ENCODE data around the gene EXOC4. TPM values are rescaled to one million over a fixed set of nuclear protein-coding genes. Genes with fewer than 3 reads are reported as not detected.

The EXOC4 gene
- polyA plus RNA-seq, 2 donors: 11.1 to 19.0 TPM

GRCh38 chr7:133650487-133651300, 397.8 kb downstream of the EXOC4 start:
- H3K36me3 ChIP-seq (ENCODE audit: control insufficient read depth in 2 of 2, insufficient read depth in 2 of 2, low read length in 1 of 2): no peaks in the 10 kb centered on the region
- H3K9me3 ChIP-seq (ENCODE audit: control insufficient read depth in 2 of 2, insufficient read depth in 1 of 2, low read depth in 1 of 2, low read length in 1 of 2): no peaks in the 10 kb centered on the region
- 80 to 84% methylated on average over 5 of the region's 5 CpGs for WGBS, 2 donors
- no peaks in the 10 kb centered on the region for H3K27me3 ChIP-seq (ENCODE audit: control insufficient read depth in 1 of 2, insufficient read depth in 2 of 2, low read length in 2 of 2)
- H3K27ac ChIP-seq (ENCODE audit: low read depth in 2 of 2, low read length in 1 of 2): no peak overlapping the region
- H3K4me3 ChIP-seq (ENCODE audit: low read depth in 1 of 2, low read length in 2 of 2): no peak overlapping the region
- no peaks in the 10 kb centered on the region for H3K4me1 ChIP-seq (ENCODE audit: control insufficient read depth in 2 of 2, insufficient read depth in 2 of 2, low read length in 1 of 2)

- no peak overlapping the region for H3K27ac ChIP-seq (ENCODE audit: low read depth in 2 of 2, low read length in 1 of 2)
- 89 to 90% methylated on average over 3 of the region's 3 CpGs for WGBS, 2 donors
- no peaks in the 10 kb centered on the region for H3K9me3 ChIP-seq (ENCODE audit: control insufficient read depth in 2 of 2, insufficient read depth in 1 of 2, low read depth in 1 of 2, low read length in 1 of 2)
- H3K4me3 ChIP-seq (ENCODE audit: low read depth in 1 of 2, low read length in 2 of 2): no peak overlapping the region
- H3K4me1 ChIP-seq (ENCODE audit: control insufficient read depth in 2 of 2, insufficient read depth in 2 of 2, low read length in 1 of 2): no peaks in the 10 kb centered on the region
- no peaks in the 10 kb centered on the region for H3K27me3 ChIP-seq (ENCODE audit: control insufficient read depth in 1 of 2, insufficient read depth in 2 of 2, low read length in 2 of 2)
- no peaks in the 10 kb centered on the region for H3K36me3 ChIP-seq (ENCODE audit: control insufficient read depth in 2 of 2, insufficient read depth in 2 of 2, low read length in 1 of 2)
These were observed 399.7 kb downstream of the EXOC4 start for GRCh38 chr7:133652547-133652946.

- Histone ChIP-seq H3K27ac (ENCODE audit: low read depth in 2 of 2, low read length in 1 of 2) (no peak overlapping the region), H3K4me1 (ENCODE audit: control insufficient read depth in 2 of 2, insufficient read depth in 2 of 2, low read length in 1 of 2) (no peaks in the 10 kb centered on the region), H3K4me3 (ENCODE audit: low read depth in 1 of 2, low read length in 2 of 2) (no peak overlapping the region), H3K9me3 (ENCODE audit: control insufficient read depth in 2 of 2, insufficient read depth in 1 of 2, low read depth in 1 of 2, low read length in 1 of 2) (no peaks in the 10 kb centered on the region), H3K36me3 (ENCODE audit: control insufficient read depth in 2 of 2, insufficient read depth in 2 of 2, low read length in 1 of 2) (no peaks in the 10 kb centered on the region), H3K27me3 (ENCODE audit: control insufficient read depth in 1 of 2, insufficient read depth in 2 of 2, low read length in 2 of 2) (no peaks in the 10 kb centered on the region)
- WGBS, 2 donors: 97% methylated on average over 4 of the region's 4 CpGs
These were observed 401.7 kb downstream of the EXOC4 start for GRCh38 chr7:133654547-133654946.

GRCh38 chr7:133662276-133662675, 409.4 kb downstream of the EXOC4 start:
- no peaks in the 10 kb centered on the region for H3K9me3 ChIP-seq (ENCODE audit: control insufficient read depth in 2 of 2, insufficient read depth in 1 of 2, low read depth in 1 of 2, low read length in 1 of 2)

GRCh38 chr7:133662830-133663229, 410.0 kb downstream of the EXOC4 start:
- no peak overlapping the region for H3K27ac ChIP-seq (ENCODE audit: low read depth in 2 of 2, low read length in 1 of 2)
- H3K4me1 ChIP-seq (ENCODE audit: control insufficient read depth in 2 of 2, insufficient read depth in 2 of 2, low read length in 1 of 2): no peaks in the 10 kb centered on the region
- H3K4me3 ChIP-seq (ENCODE audit: low read depth in 1 of 2, low read length in 2 of 2): no peak overlapping the region
- WGBS, 2 donors: 91 to 93% methylated on average over 4 of the region's 4 CpGs
- no peaks in the 10 kb centered on the region for H3K27me3 ChIP-seq (ENCODE audit: control insufficient read depth in 1 of 2, insufficient read depth in 2 of 2, low read length in 2 of 2)
- H3K9me3 ChIP-seq (ENCODE audit: control insufficient read depth in 2 of 2, insufficient read depth in 1 of 2, low read depth in 1 of 2, low read length in 1 of 2): no peaks in the 10 kb centered on the region
- no peaks in the 10 kb centered on the region for H3K36me3 ChIP-seq (ENCODE audit: control insufficient read depth in 2 of 2, insufficient read depth in 2 of 2, low read length in 1 of 2)

More at GRCh38 chr7:133662276-133662675, 409.4 kb downstream of the EXOC4 start:
- H3K36me3 ChIP-seq (ENCODE audit: control insufficient read depth in 2 of 2, insufficient read depth in 2 of 2, low read length in 1 of 2): no peaks in the 10 kb centered on the region
- H3K4me3 ChIP-seq (ENCODE audit: low read depth in 1 of 2, low read length in 2 of 2): no peak overlapping the region
- H3K27ac ChIP-seq (ENCODE audit: low read depth in 2 of 2, low read length in 1 of 2): no peak overlapping the region
- H3K4me1 ChIP-seq (ENCODE audit: control insufficient read depth in 2 of 2, insufficient read depth in 2 of 2, low read length in 1 of 2): no peaks in the 10 kb centered on the region
- WGBS, 2 donors: 96% methylated on average over 4 of the region's 4 CpGs
- H3K27me3 ChIP-seq (ENCODE audit: control insufficient read depth in 1 of 2, insufficient read depth in 2 of 2, low read length in 2 of 2): no peaks in the 10 kb centered on the region

- Histone ChIP-seq H3K4me1 (ENCODE audit: control insufficient read depth in 2 of 2, insufficient read depth in 2 of 2, low read length in 1 of 2) (peaks cover 0 to 3% of the 10 kb centered on the region in 2 donors), H3K27me3 (ENCODE audit: control insufficient read depth in 1 of 2, insufficient read depth in 2 of 2, low read length in 2 of 2) (no peaks in the 10 kb centered on the region), H3K36me3 (ENCODE audit: control insufficient read depth in 2 of 2, insufficient read depth in 2 of 2, low read length in 1 of 2) (no peaks in the 10 kb centered on the region), H3K9me3 (ENCODE audit: control insufficient read depth in 2 of 2, insufficient read depth in 1 of 2, low read depth in 1 of 2, low read length in 1 of 2) (no peaks in the 10 kb centered on the region), H3K4me3 (ENCODE audit: low read depth in 1 of 2, low read length in 2 of 2) (no peak overlapping the region), H3K27ac (ENCODE audit: low read depth in 2 of 2, low read length in 1 of 2) (no peak overlapping the region)
These were observed 411.6 kb downstream of the EXOC4 start for GRCh38 chr7:133664528-133664927.

GRCh38 chr7:133668296-133669060, 415.6 kb downstream of the EXOC4 start:
- Histone ChIP-seq H3K36me3 (ENCODE audit: control insufficient read depth in 2 of 2, insufficient read depth in 2 of 2, low read length in 1 of 2) (no peaks in the 10 kb centered on the region), H3K4me3 (ENCODE audit: low read depth in 1 of 2, low read length in 2 of 2) (no peak overlapping the region), H3K9me3 (ENCODE audit: control insufficient read depth in 2 of 2, insufficient read depth in 1 of 2, low read depth in 1 of 2, low read length in 1 of 2) (no peaks in the 10 kb centered on the region), H3K4me1 (ENCODE audit: control insufficient read depth in 2 of 2, insufficient read depth in 2 of 2, low read length in 1 of 2) (peaks cover 0 to 3% of the 10 kb centered on the region in 2 donors), H3K27me3 (ENCODE audit: control insufficient read depth in 1 of 2, insufficient read depth in 2 of 2, low read length in 2 of 2) (no peaks in the 10 kb centered on the region), H3K27ac (ENCODE audit: low read depth in 2 of 2, low read length in 1 of 2) (no peak overlapping the region)
- WGBS, 2 donors: 93 to 97% methylated on average over 4 of the region's 4 CpGs

- no peaks in the 10 kb centered on the region for H3K36me3 ChIP-seq (ENCODE audit: control insufficient read depth in 2 of 2, insufficient read depth in 2 of 2, low read length in 1 of 2)
- H3K9me3 ChIP-seq (ENCODE audit: control insufficient read depth in 2 of 2, insufficient read depth in 1 of 2, low read depth in 1 of 2, low read length in 1 of 2): no peaks in the 10 kb centered on the region
- no peak overlapping the region for H3K4me3 ChIP-seq (ENCODE audit: low read depth in 1 of 2, low read length in 2 of 2)
- H3K4me1 ChIP-seq (ENCODE audit: control insufficient read depth in 2 of 2, insufficient read depth in 2 of 2, low read length in 1 of 2): peaks cover 0 to 3% of the 10 kb centered on the region in 2 donors
- H3K27me3 ChIP-seq (ENCODE audit: control insufficient read depth in 1 of 2, insufficient read depth in 2 of 2, low read length in 2 of 2): no peaks in the 10 kb centered on the region
- no peak overlapping the region for H3K27ac ChIP-seq (ENCODE audit: low read depth in 2 of 2, low read length in 1 of 2)
- WGBS, 2 donors: 80 to 95% methylated on average over 6 of the region's 6 CpGs
These were observed 416.2 kb downstream of the EXOC4 start for GRCh38 chr7:133669061-133669455.

GRCh38 chr7:133670250-133670649, 417.4 kb downstream of the EXOC4 start:
- WGBS, 2 donors: 87 to 92% methylated on average over 5 of the region's 5 CpGs

More at GRCh38 chr7:133670250-133670649, 417.4 kb downstream of the EXOC4 start:
- no peaks in the 10 kb centered on the region for H3K27me3 ChIP-seq (ENCODE audit: control insufficient read depth in 1 of 2, insufficient read depth in 2 of 2, low read length in 2 of 2)
- H3K36me3 ChIP-seq (ENCODE audit: control insufficient read depth in 2 of 2, insufficient read depth in 2 of 2, low read length in 1 of 2): no peaks in the 10 kb centered on the region
- no peak overlapping the region for H3K27ac ChIP-seq (ENCODE audit: low read depth in 2 of 2, low read length in 1 of 2)
- H3K4me1 ChIP-seq (ENCODE audit: control insufficient read depth in 2 of 2, insufficient read depth in 2 of 2, low read length in 1 of 2): peaks cover 0 to 3% of the 10 kb centered on the region in 2 donors
- no peak overlapping the region for H3K4me3 ChIP-seq (ENCODE audit: low read depth in 1 of 2, low read length in 2 of 2)
- no peaks in the 10 kb centered on the region for H3K9me3 ChIP-seq (ENCODE audit: control insufficient read depth in 2 of 2, insufficient read depth in 1 of 2, low read depth in 1 of 2, low read length in 1 of 2)
